Measurements from ENCODE around the gene GPR26.

- TF ChIP-seq CTCF (IDR thresholded peaks at IDR 0.05) (no peak), ZFX (IDR thresholded peaks at IDR 0.05; ENCODE audit: borderline replicate concordance) (no peak)
Observed at GRCh38 chr10:123621492-123621891, 44.7 kb upstream of the GPR26 start.
